Epithelial cell of proximal tubule (primary cell): ENCODE results near the gene FKBP1A. TPM values are rescaled to one million over a fixed set of nuclear protein-coding genes. Genes with fewer than 3 reads are reported as not detected.

Source experiments
- DNase-seq: peaks from one replicate; pipeline ENCODE4 v3.0.0-alpha.2; 2011; ENCODE audit warnings: low read depth
- H3K4me3 ChIP-seq: 2 replicates; pipeline ENCODE4 v1.5.1; 2011; ENCODE audit warnings: low read depth, mild to moderate bottlenecking, low read length
- CTCF ChIP-seq: conservative IDR thresholded peaks from 2 replicates; pipeline ENCODE4 v1.5.1; 2012; ENCODE audit warnings: low read depth, mild to moderate bottlenecking, low read length
- total RNA-seq: library from RNA; depleted of rRNA; stranded (reverse); fragments of >200 nt; gene quantifications from 2 replicates; pipeline ENCODE4 v1.2.3, GENCODE V29; 2015

FKBP1A gene
- total RNA-seq, 1 donor from 2014 or later: 188 TPM

- TF ChIP-seq CTCF: no peak
- no peak for DNase-seq
- no peak overlapping the region for H3K4me3 ChIP-seq
Observed at GRCh38 chr20:1341561-1342265, 51.1 kb downstream of the FKBP1A start.

- no peak for TF ChIP-seq CTCF
- no peak overlapping the region for H3K4me3 ChIP-seq
- no peak for DNase-seq
Observed at GRCh38 chr20:1338801-1339200, 54.1 kb downstream of the FKBP1A start.

GRCh38 chr20:1338096-1338495 lies 54.8 kb downstream of the FKBP1A start:
- no peak for DNase-seq
- TF ChIP-seq CTCF: no peak
- no peak overlapping the region for H3K4me3 ChIP-seq

- no peak for TF ChIP-seq CTCF
- no peak overlapping the region for H3K4me3 ChIP-seq
- DNase-seq: no peak
Observed at GRCh38 chr20:1337441-1337840, 55.4 kb downstream of the FKBP1A start.

GRCh38 chr20:1336699-1337367 lies 56.0 kb downstream of the FKBP1A start:
- no peak overlapping the region for H3K4me3 ChIP-seq
- TF ChIP-seq CTCF: no peak
- DNase-seq: no peak

GRCh38 chr20:1335961-1336698 lies 56.7 kb downstream of the FKBP1A start:
- no peak for DNase-seq
- no peak overlapping the region for H3K4me3 ChIP-seq
- no peak for TF ChIP-seq CTCF
